DOHH2 (cell line): Measurements from ENCODE around the gene AFMID.

ENCODE experiments used
- H3F3A ChIP-seq: fragments of 200-600 bp; sonication (generic), shearing (Covaris generic); 2 replicates; pipeline ENCODE4 v1.6.0; 2016; ENCODE audit warnings: antibody characterized with exemption, mild to moderate bottlenecking; ENCODE audit not compliant: control insufficient read depth, insufficient read depth
- H3K27ac ChIP-seq: fragments of 200-600 bp; sonication (generic); 2 replicates; pipeline ENCODE4 v1.5.1; 2014; ENCODE audit warnings: low read depth, mild to moderate bottlenecking, low read length, moderate library complexity
- H3K27me3 ChIP-seq: fragments of 200-600 bp; sonication (generic); 2 replicates; pipeline ENCODE4 v1.6.1; 2014; ENCODE audit warnings: mild to moderate bottlenecking, low read length, mixed read lengths; ENCODE audit not compliant: control insufficient read depth
- H3K36me3 ChIP-seq: fragments of 200-600 bp; sonication (generic); 2 replicates; pipeline ENCODE4 v1.6.1; 2014; ENCODE audit warnings: mild to moderate bottlenecking, low read length, moderate library complexity, mixed read lengths; ENCODE audit not compliant: control insufficient read depth
- H3K4me1 ChIP-seq: fragments of 200-600 bp; sonication (generic); 2 replicates; pipeline ENCODE4 v1.6.1; 2014; ENCODE audit warnings: mild to moderate bottlenecking, low read length, mixed read lengths; ENCODE audit not compliant: control insufficient read depth
- H3K4me2 ChIP-seq: fragments of 200-600 bp; sonication (generic); 2 replicates; pipeline ENCODE4 v1.6.0; 2014; ENCODE audit warnings: mild to moderate bottlenecking, low read length, moderate library complexity
- H3K4me3 ChIP-seq: fragments of 200-600 bp; sonication (generic); 2 replicates; pipeline ENCODE4 v1.5.1; 2014; ENCODE audit warnings: mild to moderate bottlenecking, low read length, mixed read lengths
- H3K79me2 ChIP-seq: fragments of 200-600 bp; sonication (generic); 2 replicates; pipeline ENCODE4 v1.6.1; 2014; ENCODE audit warnings: mild to moderate bottlenecking, low read length, mixed read lengths; ENCODE audit not compliant: control insufficient read depth
- H3K9me2 ChIP-seq: fragments of 200-600 bp; sonication (generic); replicated peaks from 2 replicates; pipeline ENCODE4 v1.6.1; 2014; ENCODE audit warnings: mild to moderate bottlenecking, low read length, mixed read lengths; ENCODE audit not compliant: control insufficient read depth
- H3K9me3 ChIP-seq: fragments of 200-600 bp; sonication (generic); 2 replicates; pipeline ENCODE4 v1.6.1; 2014; ENCODE audit warnings: antibody characterized with exemption, low read length, mixed read lengths; ENCODE audit not compliant: control insufficient read depth, insufficient read depth
- H4K20me1 ChIP-seq: fragments of 200-600 bp; sonication (generic); 2 replicates; pipeline ENCODE4 v1.6.0; 2014; ENCODE audit warnings: low read depth, mild to moderate bottlenecking, antibody characterized with exemption, low read length, moderate library complexity; ENCODE audit not compliant: control insufficient read depth, insufficient read depth
- CTCF ChIP-seq: fragments of 200-600 bp; sonication (generic); IDR thresholded peaks from one replicate; pipeline ENCODE4 v1.5.1; 2014; ENCODE audit warnings: antibody characterized with exemption, mild to moderate bottlenecking, low read depth, low read length; ENCODE audit not compliant: poor library complexity, severe bottlenecking
- EZH2phosphoT487 ChIP-seq: fragments of 200-600 bp; sonication (generic); IDR thresholded peaks from 2 replicates; pipeline ENCODE4 v1.6.1; 2017; ENCODE audit warnings: borderline replicate concordance, mild to moderate bottlenecking, antibody characterized with exemption, low read length, moderate library complexity, mixed read lengths

The AFMID gene

DNA sequence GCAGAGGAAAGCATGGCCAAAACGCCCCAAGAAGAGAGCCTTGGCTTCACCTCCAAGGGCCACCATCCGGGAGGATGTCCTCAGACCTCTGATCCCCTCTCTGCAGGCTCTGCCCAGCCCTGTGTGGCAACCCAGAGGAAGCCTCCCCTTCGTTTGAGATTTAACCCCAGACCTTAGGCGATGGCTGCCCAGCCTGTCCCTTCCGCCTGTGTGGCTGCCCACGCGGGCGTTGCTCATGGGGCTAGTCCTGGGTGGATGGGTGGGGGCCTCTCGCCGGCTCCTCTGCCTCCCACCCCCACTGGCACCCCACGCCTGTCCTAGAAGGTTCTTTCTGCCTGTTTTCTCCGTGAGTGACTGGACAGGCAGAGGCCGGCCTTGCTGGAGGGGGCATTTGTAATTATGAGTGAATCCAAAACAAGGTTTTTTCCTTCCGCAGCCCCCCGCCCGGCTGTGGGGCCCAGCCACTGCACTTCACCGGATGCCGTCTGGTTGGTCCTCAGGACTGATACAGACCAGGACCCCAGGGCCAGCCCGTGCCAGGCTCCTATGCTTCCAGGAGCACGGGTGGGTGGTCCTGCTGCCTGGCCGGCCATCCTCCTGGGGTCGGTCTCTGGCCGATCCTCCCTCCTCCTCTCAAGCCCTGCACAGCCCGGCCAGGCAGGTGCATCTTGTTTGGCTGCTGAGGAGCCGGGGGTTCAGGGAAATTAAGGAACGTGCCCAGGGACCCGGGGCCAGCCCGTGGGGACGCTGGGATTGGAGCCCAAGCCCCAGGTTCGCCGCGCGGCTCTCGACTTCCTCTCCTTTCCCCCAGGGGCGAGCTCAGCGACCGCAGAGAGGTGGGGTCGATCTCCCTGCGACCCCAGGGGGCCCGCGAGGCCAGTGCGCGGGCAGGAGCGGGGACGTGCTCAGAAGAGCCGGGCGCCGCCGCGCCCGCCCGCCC, 44.1 kb downstream of the AFMID start, which contains the start of gene TMEM235:
TSS of gene TMEM235 (plus strand) at position 636 of the 940 bp plus-strand sequence. CDS start 393 bp downstream, outside the sequence.
- H3K36me3 ChIP-seq, result no peaks in the 10 kb centered on the region
- peak within 1 kb of the TSS; percentile 53 for H3K4me2 ChIP-seq
- no peak within 1 kb of the TSS for H3K27ac ChIP-seq
- H4K20me1 ChIP-seq, result no peaks in the 10 kb centered on the region
- H3K27me3 ChIP-seq, result peaks cover 32% of the 10 kb centered on the region
- TF ChIP-seq CTCF (no peak), EZH2phosphoT487 (peak; percentile 14; the same call in 1 of the 2 replicates)
- H3F3A ChIP-seq, result peaks cover 11% of the 10 kb centered on the region
- H3K4me1 ChIP-seq, result peaks cover 44% of the 10 kb centered on the region
- H3K4me3 ChIP-seq, result peak within 1 kb of the TSS; percentile 37; the same call in 1 of the 2 replicates
- H3K79me2 ChIP-seq, result no peaks in the 10 kb centered on the region
- no peaks in the 10 kb centered on the region for H3K9me3 ChIP-seq
- no peaks in the 10 kb centered on the region for H3K9me2 ChIP-seq

- H3K36me3 ChIP-seq, result no peaks in the 10 kb centered on the region
- no peaks in the 10 kb centered on the region for H3K9me2 ChIP-seq
- peak; percentile 52; the same call in 1 of the 2 replicates for TF ChIP-seq EZH2phosphoT487
- TF ChIP-seq CTCF, result no peak
- H3K9me3 ChIP-seq, result no peaks in the 10 kb centered on the region
- peaks cover 8% of the 10 kb centered on the region for H3F3A ChIP-seq
- H3K79me2 ChIP-seq, result no peaks in the 10 kb centered on the region
- no peaks in the 10 kb centered on the region for H4K20me1 ChIP-seq
- peaks cover 36% of the 10 kb centered on the region for H3K4me1 ChIP-seq
- H3K4me3 ChIP-seq, result 0 out of 2 replicates have a peak overlapping the region, but pooled peaks have one; percentile 15
- no peak overlapping the region for H3K27ac ChIP-seq
- peaks cover 32% of the 10 kb centered on the region for H3K27me3 ChIP-seq
- H3K4me2 ChIP-seq, result peak overlapping the region; percentile 48
Measured at GRCh38 chr17:78231991-78232858, 45.1 kb downstream of the AFMID start.

GRCh38 chr17:78232859-78233173, 45.7 kb downstream of the AFMID start:
- no peak for TF ChIP-seq CTCF
- TF ChIP-seq EZH2phosphoT487, result no peak
- Histone ChIP-seq H3K9me2 (no peaks in the 10 kb centered on the region), H3K4me3 (no peak overlapping the region), H3K4me1 (peaks cover 36% of the 10 kb centered on the region), H3K9me3 (no peaks in the 10 kb centered on the region), H3K27me3 (peaks cover 32% of the 10 kb centered on the region), H3F3A (peaks cover 8% of the 10 kb centered on the region), H4K20me1 (no peaks in the 10 kb centered on the region), H3K36me3 (no peaks in the 10 kb centered on the region), H3K27ac (no peak overlapping the region), H3K4me2 (no peak overlapping the region), H3K79me2 (no peaks in the 10 kb centered on the region)
